Endothelial cell of umbilical vein (primary cell): ENCODE measurements around the gene KDM5B.

Experiments
- CTCF ChIP-seq, 2 donors: IDR thresholded peaks; 1 replicate in 1 of 2; 2 replicates in 1 of 2; pipeline ENCODE4 v1.5.1; 2011; ENCODE audit warnings: low read length in 2 of 2, mild to moderate bottlenecking in 2 of 2, moderate library complexity in 2 of 2, control low read depth in 1 of 2, inconsistent platforms in 1 of 2, low read depth in 1 of 2; ENCODE audit not compliant: insufficient read depth in 1 of 2; ENCODE audit errors: extremely low read depth in 1 of 2
- EZH2 ChIP-seq: IDR thresholded peaks from 2 replicates; pipeline ENCODE4 v1.6.1; 2012; ENCODE audit warnings: borderline replicate concordance, low read depth, mild to moderate bottlenecking, moderate library complexity, low read length, inconsistent platforms; ENCODE audit not compliant: severe bottlenecking
- FOS ChIP-seq: IDR thresholded peaks from 2 replicates; pipeline ENCODE4 v1.6.1; 2011; ENCODE audit warnings: mild to moderate bottlenecking, low read length, moderate library complexity, borderline replicate concordance; ENCODE audit not compliant: insufficient read depth
- GATA2 ChIP-seq: IDR thresholded peaks from 2 replicates; pipeline ENCODE4 v1.7.0; 2011; ENCODE audit warnings: low read depth, mild to moderate bottlenecking, moderate library complexity, mixed read lengths, low read length; ENCODE audit not compliant: insufficient read length, insufficient read depth
- JUN ChIP-seq: IDR thresholded peaks from 2 replicates; pipeline ENCODE4 v1.6.1; 2011; ENCODE audit warnings: borderline replicate concordance, low read depth; ENCODE audit not compliant: insufficient read length, insufficient read depth
- MAX ChIP-seq: IDR thresholded peaks from 2 replicates; pipeline ENCODE4 v1.6.1; 2011; ENCODE audit not compliant: insufficient read depth, insufficient read length
- MYC ChIP-seq: IDR thresholded peaks from one replicate; pipeline ENCODE4 v1.6.1; 2011; ENCODE audit warnings: mild to moderate bottlenecking, low read depth, low read length
- POLR2A ChIP-seq: IDR thresholded peaks from 2 replicates; pipeline ENCODE4 v1.6.1; 2012; ENCODE audit warnings: low read depth, mild to moderate bottlenecking, control low read depth, low read length
- POLR2AphosphoS5 ChIP-seq: IDR thresholded peaks from 2 replicates; pipeline ENCODE4 v1.6.1; 2012; ENCODE audit warnings: low read depth, mild to moderate bottlenecking, control low read depth, low read length, moderate library complexity; ENCODE audit not compliant: insufficient read depth

- TF ChIP-seq POLR2AphosphoS5 (no peak), CTCF (IDR thresholded peaks at IDR 0.05; ENCODE audit: extremely low read depth in 1 of 2, insufficient read depth in 1 of 2, low read depth in 1 of 2, low read length in 2 of 2) (no peak), EZH2 (no peak), POLR2A (no peak), MYC (no peak), MAX (no peak), FOS (no peak), JUN (no peak), GATA2 (no peak)
Measured at GRCh38 chr1:202756391-202756790, 51.8 kb downstream of the KDM5B start.
